Left ventricle myocardium superior (tissue), 1 donor: ENCODE results near the gene TMEM225B. TPM values are rescaled to one million over a fixed set of nuclear protein-coding genes. Genes with fewer than 3 reads are reported as not detected.
"Not testable (repeated sequence)": the region's sequence is repeated elsewhere in the genome, so short reads cannot be mapped to it uniquely, and the experiment has no call there.

Source experiments
- ATAC-seq: fragments of 200-7000 bp; cut with Tn5 transposase; one replicate; pipeline ENCODE4 v1.9.1; 2020; ENCODE audit warnings: mild to moderate bottlenecking, moderate library complexity
- DNase-seq: peaks from one replicate; pipeline ENCODE4 v3.0.0-alpha.2; 2020
- intact Hi-C: fragments of 100-400 bp; cut with micrococcal nuclease; formaldehyde crosslinking; loops from one replicate; pipeline ENCODE4 v1.11.0; 2022
- total RNA-seq: library from RNA; stranded (reverse); fragmentation: NEBNext Ultra II Directional; extraction: Animal tissue kit (Norgen Biotek cat#: 25700); gene quantifications from one replicate; pipeline ENCODE4 v1.2.1, GENCODE V29; 2021
- donor health status: DM: no; HTN: yes; CAD: no; lungs with severe emphysema.

TMEM225B gene
- total RNA-seq, 1 donor from 2014 or later: not detected

- ATAC-seq (no peak), DNase-seq (no peak)
- intact Hi-C loops: no loop called here
Measured at GRCh38 chr7:99573257-99573656, 24.8 kb upstream of the TMEM225B start.

GRCh38 chr7:99576251-99576650, 21.8 kb upstream of the TMEM225B start:
- intact Hi-C loops: no loop called here
- no peak for DNase-seq
- ATAC-seq: no peak

GRCh38 chr7:99579281-99579955, 18.6 kb upstream of the TMEM225B start:
- intact Hi-C loops: no loop called here
- DNase-seq (no peak), ATAC-seq (no peak)

GRCh38 chr7:99579956-99580777, 17.9 kb upstream of the TMEM225B start:
- intact Hi-C loops: no loop called here
- peak; percentile 57 for DNase-seq
- ATAC-seq: peak; percentile 74

- intact Hi-C loops, DNase-seq, ATAC-seq: not testable (repeated sequence)
Measured at GRCh38 chr7:99580778-99581332, 17.2 kb upstream of the TMEM225B start.

GRCh38 chr7:99588868-99589267, 9.2 kb upstream of the TMEM225B start:
- ATAC-seq: no peak
- intact Hi-C loops: no loop called here
- DNase-seq: no peak

- intact Hi-C loops: no loop called here
- no peak for DNase-seq
Measured at GRCh38 chr7:99594948-99595745, 2.9 kb upstream of the TMEM225B start.

GRCh38 chr7:99596408-99596955, 1.6 kb upstream of the TMEM225B start:
- intact Hi-C loops: no loop called here
- DNase-seq (no peak), ATAC-seq (no peak)

More at GRCh38 chr7:99594948-99595745, 2.9 kb upstream of the TMEM225B start:
- ATAC-seq: no peak

GRCh38 chr7:99599836-99600235, 1.8 kb downstream of the TMEM225B start:
- ATAC-seq (no peak), DNase-seq (no peak)
- intact Hi-C loops: no loop called here

GRCh38 chr7:99601656-99602310, 3.7 kb downstream of the TMEM225B start:
- intact Hi-C loops: no loop called here
- ATAC-seq: no peak

GRCh38 chr7:99605527-99605926, 7.5 kb downstream of the TMEM225B start:
- ATAC-seq (no peak), DNase-seq (no peak)
- intact Hi-C loops: no loop called here

More at GRCh38 chr7:99601656-99602310, 3.7 kb downstream of the TMEM225B start:
- DNase-seq: no peak

- intact Hi-C loops: no loop called here
- DNase-seq: no peak
- ATAC-seq: no peak
Measured at GRCh38 chr7:99606531-99606930, 8.5 kb downstream of the TMEM225B start.

GRCh38 chr7:99607548-99607947, 9.5 kb downstream of the TMEM225B start:
- intact Hi-C loops: no loop called here
- ATAC-seq (no peak), DNase-seq (no peak)

GRCh38 chr7:99614495-99614894, 16.4 kb downstream of the TMEM225B start:
- intact Hi-C loops: no loop called here
- no peak for ATAC-seq
- no peak for DNase-seq

- ATAC-seq: no peak
Measured at GRCh38 chr7:99615989-99616358, 17.9 kb downstream of the TMEM225B start.

GRCh38 chr7:99616359-99617191, 18.5 kb downstream of the TMEM225B start, which contains the start of gene ZSCAN25:
TSS of gene ZSCAN25 (plus strand) at chr7:99616946. CDS start at chr7:99619607, 2,661 bp downstream.
- DNase-seq (peak; percentile 91), ATAC-seq (peak; percentile 98)
- intact Hi-C loops: no loop called here

More at GRCh38 chr7:99615989-99616358, 17.9 kb downstream of the TMEM225B start:
- DNase-seq: no peak
- intact Hi-C loops: no loop called here

GRCh38 chr7:99617192-99617781, 19.2 kb downstream of the TMEM225B start:
- ATAC-seq: no peak
- DNase-seq: no peak
- intact Hi-C loops: no loop called here
